B cell (primary cell): ENCODE measurements around the gene CD68. TPM values are rescaled to one million over a fixed set of nuclear protein-coding genes. Genes with fewer than 3 reads are reported as not detected.
A peak's percentile ranks its signal among the peaks of the same experiment; 100 is the strongest.

ENCODE experiments used
- ATAC-seq: fragments of 200-7000 bp; cut with Tn5 transposase; one replicate; pipeline ENCODE4 v1.10.0; 2021; ENCODE audit warnings: low read depth, mild to moderate bottlenecking, moderate number of reproducible peaks, moderate library complexity
- CTCF ChIA-PET: fragments of 350-600 bp; sonication (Branson Sonifier 250); formaldehyde crosslinking; loops from one replicate; lab custom pipeline; 2021; ENCODE audit warnings: antibody characterized with exemption, inconsistent platforms; lab: Charles Lee
- POLR2A ChIA-PET: fragments of 350-600 bp; sonication (Branson Sonifier 250); formaldehyde crosslinking; loops from one replicate; lab custom pipeline; 2021; ENCODE audit warnings: antibody characterized with exemption; lab: Charles Lee
- DNase-seq: peaks from one replicate; pipeline ENCODE4 v3.0.0; 2013
- H2AFZ ChIP-seq: 2 replicates; pipeline ENCODE4 v1.6.1; 2012; ENCODE audit warnings: mild to moderate bottlenecking, low read depth, low read length; ENCODE audit not compliant: insufficient read depth, poor library complexity, severe bottlenecking
- H3K27ac ChIP-seq, 2 donors: 1 replicate in 1 of 2; 2 replicates in 1 of 2; pipeline ENCODE4 v1.5.1; 2012 to 2013; ENCODE audit warnings: low read length in 2 of 2, mild to moderate bottlenecking in 2 of 2, moderate library complexity in 1 of 2
- H3K27me3 ChIP-seq, 4 experiments: fragments of 200-600 bp in 1 of 4; sonication (generic) in 1 of 4; replicated peaks in 1 of 4; 1 replicate in 2 of 4; 2 replicates in 2 of 4; pipeline versions ENCODE4 v1.6.1 to v1.7.0; 2013 to 2016; ENCODE audit warnings: low read length in 3 of 4, mild to moderate bottlenecking in 2 of 4, mixed read lengths in 1 of 4, moderate library complexity in 1 of 4; ENCODE audit not compliant: insufficient read depth in 4 of 4, control insufficient read depth in 3 of 4; ENCODE audit errors: control extremely low read depth in 1 of 4
- H3K36me3 ChIP-seq, 2 experiments: replicated peaks in 1 of 2; 1 replicate in 1 of 2; 2 replicates in 1 of 2; pipeline versions ENCODE4 v1.6.1 to v1.7.1; 2013; ENCODE audit warnings: low read length in 1 of 2; ENCODE audit not compliant: insufficient read depth in 2 of 2, control insufficient read depth in 1 of 2; ENCODE audit errors: control extremely low read depth in 1 of 2, extremely low read depth in 1 of 2
- H3K4me1 ChIP-seq, 2 donors: fragments of 200-600 bp in 1 of 2; sonication (generic) in 1 of 2; 1 replicate in 1 of 2; 2 replicates in 1 of 2; pipeline versions ENCODE4 v1.5.1 to v1.6.1; 2013 to 2017; ENCODE audit warnings: low read length in 2 of 2; ENCODE audit not compliant: control insufficient read depth in 2 of 2, insufficient read depth in 2 of 2
- H3K4me2 ChIP-seq: replicated peaks from 2 replicates; pipeline ENCODE3; 2012; ENCODE audit warnings: mild to moderate bottlenecking, low read depth, low read length; ENCODE audit not compliant: poor library complexity, severe bottlenecking
- H3K4me3 ChIP-seq, 5 experiments: fragments of 200-600 bp in 1 of 5; sonication (generic) in 1 of 5; 1 replicate in 3 of 5; 2 replicates in 2 of 5; pipeline versions ENCODE4 v1.5.1 to v1.7.0; 2011 to 2016; ENCODE audit warnings: low read length in 4 of 5, mild to moderate bottlenecking in 4 of 5, low read depth in 2 of 5, control low read depth in 1 of 5, moderate library complexity in 1 of 5; ENCODE audit not compliant: insufficient read depth in 1 of 5; ENCODE audit errors: control extremely low read depth in 1 of 5, extremely low read depth in 1 of 5
- H3K79me2 ChIP-seq: fragments of 200-600 bp; sonication (generic); one replicate; pipeline ENCODE4 v1.6.0; 2016; ENCODE audit warnings: low read length; ENCODE audit not compliant: control insufficient read depth, insufficient read depth
- H3K9ac ChIP-seq: fragments of 200-600 bp; sonication (generic); 2 replicates; pipeline ENCODE4 v1.6.1; 2017; ENCODE audit warnings: mild to moderate bottlenecking, low read length, moderate library complexity
- H3K9me3 ChIP-seq, 3 donors: one replicate each; pipeline versions ENCODE4 v1.6.1 to v1.7.1; 2013; ENCODE audit warnings: low read length in 2 of 3; ENCODE audit not compliant: control insufficient read depth in 2 of 3, insufficient read depth in 1 of 3; ENCODE audit errors: control extremely low read depth in 1 of 3
- H4K20me1 ChIP-seq: 2 replicates; pipeline ENCODE4 v1.6.0; 2012; ENCODE audit warnings: mild to moderate bottlenecking, low read length; ENCODE audit not compliant: insufficient read depth, control insufficient read depth, poor library complexity, severe bottlenecking
- H3K27ac Mint-ChIP-seq: one replicate; pipeline ENCODE4 v1.8.0; 2021; ENCODE audit warnings: mixed read lengths
- H3K27me3 Mint-ChIP-seq: one replicate; pipeline ENCODE4 v1.8.0; 2021; ENCODE audit warnings: mixed read lengths
- H3K4me1 Mint-ChIP-seq: one replicate; pipeline ENCODE4 v1.8.0; 2021; ENCODE audit warnings: mixed read lengths
- H3K4me3 Mint-ChIP-seq: one replicate; pipeline ENCODE4 v1.8.0; 2021; ENCODE audit warnings: mixed read lengths
- H3K9me3 Mint-ChIP-seq: one replicate; pipeline ENCODE4 v1.8.0; 2022; ENCODE audit warnings: mixed read lengths; ENCODE audit not compliant: insufficient read depth
- EZH2 ChIP-seq: IDR thresholded peaks from 2 replicates; pipeline ENCODE4 v1.6.1; 2012; ENCODE audit warnings: borderline replicate concordance, low read depth, mild to moderate bottlenecking, moderate library complexity, low read length; ENCODE audit not compliant: insufficient read depth, poor library complexity, severe bottlenecking
- WGBS: methylation state at CpG from one replicate; pipeline ENCODE4 v1.1.5; 2013; ENCODE audit warnings: missing lambda C conversion rate; ENCODE audit not compliant: insufficient coverage; 5-methylcytosine and 5-hydroxymethylcytosine counted together
- intact Hi-C: fragments of 100-400 bp; cut with micrococcal nuclease; formaldehyde crosslinking; loops from one replicate; pipeline ENCODE4 v1.10.0; 2022
- polyA plus RNA-seq: library from polyadenylated mRNA; depleted of rRNA; stranded (reverse); fragments of >200 nt; gene quantifications from 2 replicates; pipeline ENCODE4 v1.2.3, GENCODE V29; 2012
- total RNA-seq, 2 donors: library from RNA; stranded (reverse); fragments of 120-200 nt in 1 of 2; gene quantifications; 1 replicate in 1 of 2; 2 replicates in 1 of 2; pipeline versions ENCODE4 v1.2.3 to v1.2.4, GENCODE V29; 2013 to 2022
- TF ChIP-seq, protein P1 (sequence below): fragments of 200-600 bp; IDR thresholded peaks from one replicate; pipeline ENCODE4 v1.8.0; 2022; ENCODE audit warnings: antibody characterized with exemption, mild to moderate bottlenecking

The CD68 gene
- total and polyA plus RNA-seq, 2 donors (not counting 1 experiment from before 2014, with no cell fraction given), result 3.9 to 12.9 TPM

DNA sequence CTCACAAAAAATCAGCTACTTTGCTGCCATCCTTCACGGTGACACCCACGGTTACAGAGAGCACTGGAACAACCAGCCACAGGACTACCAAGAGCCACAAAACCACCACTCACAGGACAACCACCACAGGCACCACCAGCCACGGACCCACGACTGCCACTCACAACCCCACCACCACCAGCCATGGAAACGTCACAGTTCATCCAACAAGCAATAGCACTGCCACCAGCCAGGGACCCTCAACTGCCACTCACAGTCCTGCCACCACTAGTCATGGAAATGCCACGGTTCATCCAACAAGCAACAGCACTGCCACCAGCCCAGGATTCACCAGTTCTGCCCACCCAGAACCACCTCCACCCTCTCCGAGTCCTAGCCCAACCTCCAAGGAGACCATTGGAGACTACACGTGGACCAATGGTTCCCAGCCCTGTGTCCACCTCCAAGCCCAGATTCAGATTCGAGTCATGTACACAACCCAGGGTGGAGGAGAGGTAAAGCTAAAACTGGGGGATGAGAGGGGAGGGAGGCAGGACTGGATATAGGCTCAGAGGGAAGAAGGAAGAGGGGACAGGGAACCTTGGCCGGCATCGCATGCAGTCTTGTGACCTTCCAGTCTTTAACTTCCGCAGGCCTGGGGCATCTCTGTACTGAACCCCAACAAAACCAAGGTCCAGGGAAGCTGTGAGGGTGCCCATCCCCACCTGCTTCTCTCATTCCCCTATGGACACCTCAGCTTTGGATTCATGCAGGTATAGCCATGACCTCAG is 581 bp downstream of the CD68 start:
- 65% methylated on average over 8 of the region's 12 CpGs for WGBS
- ChIA-PET CTCF (interaction anchor here (1.0 to 3.9 kb wide), 7 partner anchors 10 to 107 kb away, joined by 3 to 23 read pairs (median 11); partner anchors contain the start of genes SENP3, SOX15, TP53 and WRAP53), POLR2A (interaction anchor here (0.5 to 1.4 kb wide), 9 partner anchors 18 to 921 kb away, joined by 3 to 6 read pairs (median 3); partner anchors contain the start of genes ATP1B2, FXR2, NEURL4 and SENP3)
- peaks cover 53 to 70% of the 10 kb centered on the region in 2 donors for H3K4me1 ChIP-seq
- H3K36me3 ChIP-seq, result peaks cover 15 to 46% of the 10 kb centered on the region in 2 experiments
- peak overlapping the region in 4 of 5 experiments; percentile 4 to 41 (median 21) for H3K4me3 ChIP-seq
- H3K27ac Mint-ChIP-seq, result peak overlapping the region; percentile 93
- intact Hi-C loops, result loop anchor here (10.0 kb wide), 2 partner anchors 535 to 565 kb away; partner anchors contain the start of genes RNASEK and SLC16A11
- peaks cover 46% of the 10 kb centered on the region for H3K79me2 ChIP-seq
- H3K9ac ChIP-seq, result peak overlapping the region; percentile 19
- no peaks in the 10 kb centered on the region for H3K27me3 ChIP-seq
- peak overlapping the region; percentile 66 for H3K4me2 ChIP-seq
- DNase-seq (peak; percentile 19), ATAC-seq (no peak)
- no peaks in the 10 kb centered on the region for H3K9me3 ChIP-seq
- H3K4me3 Mint-ChIP-seq, result peak overlapping the region; percentile 80
- peak overlapping the region; percentile 70 to 71 for H3K27ac ChIP-seq
- H2AFZ ChIP-seq, result no peak overlapping the region
- no peaks in the 10 kb centered on the region for H3K9me3 Mint-ChIP-seq
- peaks cover 38% of the 10 kb centered on the region for H4K20me1 ChIP-seq
- no peaks in the 10 kb centered on the region for H3K27me3 Mint-ChIP-seq
- no peak for TF ChIP-seq EZH2
- TF ChIP-seq, protein P1, sequence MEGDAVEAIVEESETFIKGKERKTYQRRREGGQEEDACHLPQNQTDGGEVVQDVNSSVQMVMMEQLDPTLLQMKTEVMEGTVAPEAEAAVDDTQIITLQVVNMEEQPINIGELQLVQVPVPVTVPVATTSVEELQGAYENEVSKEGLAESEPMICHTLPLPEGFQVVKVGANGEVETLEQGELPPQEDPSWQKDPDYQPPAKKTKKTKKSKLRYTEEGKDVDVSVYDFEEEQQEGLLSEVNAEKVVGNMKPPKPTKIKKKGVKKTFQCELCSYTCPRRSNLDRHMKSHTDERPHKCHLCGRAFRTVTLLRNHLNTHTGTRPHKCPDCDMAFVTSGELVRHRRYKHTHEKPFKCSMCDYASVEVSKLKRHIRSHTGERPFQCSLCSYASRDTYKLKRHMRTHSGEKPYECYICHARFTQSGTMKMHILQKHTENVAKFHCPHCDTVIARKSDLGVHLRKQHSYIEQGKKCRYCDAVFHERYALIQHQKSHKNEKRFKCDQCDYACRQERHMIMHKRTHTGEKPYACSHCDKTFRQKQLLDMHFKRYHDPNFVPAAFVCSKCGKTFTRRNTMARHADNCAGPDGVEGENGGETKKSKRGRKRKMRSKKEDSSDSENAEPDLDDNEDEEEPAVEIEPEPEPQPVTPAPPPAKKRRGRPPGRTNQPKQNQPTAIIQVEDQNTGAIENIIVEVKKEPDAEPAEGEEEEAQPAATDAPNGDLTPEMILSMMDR, result no peak
- peaks cover 82% of the 10 kb centered on the region for H3K4me1 Mint-ChIP-seq
